Endometrium (tissue), 2 donors: ENCODE measurements around the gene ANO8.
A peak's percentile ranks its signal among the peaks of the same experiment; 100 is the strongest.

Source experiments
- FAIRE-seq: peaks from 2 replicates; lab custom pipeline; 2012; peaks lifted over from hg19 to GRCh38; lab: Jason Lieb, UNC
- donor health status: control.
- donor health status: control.

ANO8 gene

GRCh38 chr19:17347877-17348276 is 13.2 kb upstream of the ANO8 start:
- FAIRE-seq: no peak

- FAIRE-seq: no peak
Measured at GRCh38 chr19:17347361-17347760, 12.7 kb upstream of the ANO8 start.

GRCh38 chr19:17346109-17346671 is 11.5 kb upstream of the ANO8 start:
- FAIRE-seq: no peak

GRCh38 chr19:17341845-17342244 is 7.2 kb upstream of the ANO8 start:
- FAIRE-seq: no peak

GRCh38 chr19:17341386-17341785 is 6.7 kb upstream of the ANO8 start:
- FAIRE-seq: no peak

- no peak for FAIRE-seq
Measured at GRCh38 chr19:17340871-17341357, 6.3 kb upstream of the ANO8 start.

GRCh38 chr19:17340302-17340870 is 5.7 kb upstream of the ANO8 start:
- FAIRE-seq: no peak

GRCh38 chr19:17339088-17339741 is 4.6 kb upstream of the ANO8 start:
- no peak for FAIRE-seq

GRCh38 chr19:17338433-17339078 is 3.9 kb upstream of the ANO8 start:
- FAIRE-seq: no peak

GRCh38 chr19:17337675-17338432 is 3.2 kb upstream of the ANO8 start:
- no peak for FAIRE-seq

GRCh38 chr19:17336872-17337674 is 2.4 kb upstream of the ANO8 start, which contains the start of gene GTPBP3:
Gene GTPBP3 (plus strand): TSS chr19:17337553. CDS start chr19:17337612, 59 bp downstream.
- peak; percentile 96 for FAIRE-seq

- FAIRE-seq: no peak
Measured at GRCh38 chr19:17335575-17335974, 920 bp upstream of the ANO8 start.

GRCh38 chr19:17333611-17334413 is 843 bp downstream of the ANO8 start:
- no peak for FAIRE-seq

GRCh38 chr19:17332677-17333581 is 1.7 kb downstream of the ANO8 start:
- no peak for FAIRE-seq

- no peak for FAIRE-seq
Measured at GRCh38 chr19:17332360-17332676, 2.3 kb downstream of the ANO8 start.

- FAIRE-seq: no peak
Measured at GRCh38 chr19:17331045-17331558, 3.6 kb downstream of the ANO8 start.

GRCh38 chr19:17330262-17331044 is 4.2 kb downstream of the ANO8 start:
- FAIRE-seq: no peak
